ENCODE measurements around the gene PARD3.

Gene PARD3

GRCh38 chr10:34195364-34196057 lies 619.6 kb downstream of the PARD3 start:
- DNase-seq = no peak

- DNase-seq = no peak
Measured at GRCh38 chr10:34193931-34194626, 621.0 kb downstream of the PARD3 start.

- DNase-seq = no peak
Measured at GRCh38 chr10:34192646-34193045, 622.5 kb downstream of the PARD3 start.

GRCh38 chr10:34191406-34191805 lies 623.7 kb downstream of the PARD3 start:
- DNase-seq = no peak

GRCh38 chr10:34190580-34190979 lies 624.5 kb downstream of the PARD3 start:
- no peak for DNase-seq

- DNase-seq = no peak
Measured at GRCh38 chr10:34189830-34190229, 625.3 kb downstream of the PARD3 start.

GRCh38 chr10:34188221-34188620 lies 626.9 kb downstream of the PARD3 start:
- DNase-seq = no peak

- no peak for DNase-seq
Measured at GRCh38 chr10:34187201-34187600, 627.9 kb downstream of the PARD3 start.

GRCh38 chr10:34186745-34187144 lies 628.4 kb downstream of the PARD3 start:
- no peak for DNase-seq

GRCh38 chr10:34185998-34186397 lies 629.1 kb downstream of the PARD3 start:
- no peak for DNase-seq

- DNase-seq = no peak
Measured at GRCh38 chr10:34184939-34185386, 630.1 kb downstream of the PARD3 start.

GRCh38 chr10:34184397-34184796 lies 630.7 kb downstream of the PARD3 start:
- no peak for DNase-seq

GRCh38 chr10:34183016-34183796 lies 631.9 kb downstream of the PARD3 start:
- DNase-seq = no peak

GRCh38 chr10:34181553-34182300 lies 633.4 kb downstream of the PARD3 start:
- DNase-seq = no peak

- DNase-seq = no peak
Measured at GRCh38 chr10:34180749-34181148, 634.3 kb downstream of the PARD3 start.

GRCh38 chr10:34179280-34179679 lies 635.8 kb downstream of the PARD3 start:
- no peak for DNase-seq

- no peak for DNase-seq
Measured at GRCh38 chr10:34178756-34179155, 636.3 kb downstream of the PARD3 start.

GRCh38 chr10:34178196-34178595 lies 636.9 kb downstream of the PARD3 start:
- no peak for DNase-seq

GRCh38 chr10:34177445-34177844 lies 637.7 kb downstream of the PARD3 start:
- DNase-seq = no peak

GRCh38 chr10:34176351-34176750 lies 638.7 kb downstream of the PARD3 start:
- DNase-seq = no peak

GRCh38 chr10:34175121-34175520 lies 640.0 kb downstream of the PARD3 start:
- DNase-seq = no peak

- no peak for DNase-seq
Measured at GRCh38 chr10:34172936-34173533, 642.1 kb downstream of the PARD3 start.

Measured in activated CD4-positive, alpha-beta T cell treated with anti-CD3 and anti-CD28 coated beads for 1 hour (primary cell).